SU-DHL-6 (cell line): ENCODE results near the gene HSPA2.
"Not testable (repeated sequence)": the region's sequence is repeated elsewhere in the genome, so short reads cannot be mapped to it uniquely, and the experiment has no call there.

Source experiments
- CTCF ChIP-seq: fragments of 200-600 bp; sonication (generic); IDR thresholded peaks from one replicate; pipeline ENCODE4 v1.5.1; 2017; ENCODE audit warnings: antibody characterized with exemption, mild to moderate bottlenecking, low read length, moderate library complexity; ENCODE audit not compliant: insufficient read depth, poor library complexity, severe bottlenecking
- EZH2phosphoT487 ChIP-seq: fragments of 200-600 bp; sonication (generic), shearing (Covaris generic); conservative IDR thresholded peaks from 2 replicates; pipeline ENCODE4 v1.6.1; 2018; ENCODE audit warnings: mild to moderate bottlenecking, antibody characterized with exemption, low read length, moderate library complexity, mixed read lengths

- TF ChIP-seq CTCF, EZH2phosphoT487: not testable (repeated sequence)
Measured at GRCh38 chr14:64517667-64518066, 22.9 kb upstream of the HSPA2 start.
